Neural progenitor cell (in vitro differentiated cells): ENCODE measurements around the gene OR2A1. TPM values are rescaled to one million over a fixed set of nuclear protein-coding genes. Genes with fewer than 3 reads are reported as not detected.
"Not testable (repeated sequence)": the region's sequence is repeated elsewhere in the genome, so short reads cannot be mapped to it uniquely, and the experiment has no call there.

ENCODE experiments used
- DNase-seq: peaks from one replicate; pipeline ENCODE4 v3.0.0-alpha.2; 2016; ENCODE audit warnings: low spot score
- H2AFZ ChIP-seq: fragments of 200-600 bp; sonication (generic); replicated peaks from 2 replicates; pipeline ENCODE4 v1.6.1; 2016; ENCODE audit warnings: antibody characterized with exemption
- H3F3A ChIP-seq: fragments of 200-600 bp; sonication (generic); 2 replicates; pipeline ENCODE4 v1.6.1; 2016; ENCODE audit warnings: antibody characterized with exemption, low read depth
- H3K27ac ChIP-seq: fragments of 200-600 bp; sonication (generic); 2 replicates; pipeline ENCODE4 v1.5.1; 2016; ENCODE audit warnings: mild to moderate bottlenecking
- H3K27me3 ChIP-seq: fragments of 200-600 bp; sonication (generic); 2 replicates; pipeline ENCODE4 v1.6.1; 2016; ENCODE audit warnings: mild to moderate bottlenecking, moderate library complexity
- H3K36me3 ChIP-seq: fragments of 200-600 bp; sonication (generic); 2 replicates; pipeline ENCODE4 v1.5.1; 2016
- H3K4me1 ChIP-seq: fragments of 200-600 bp; sonication (generic); 2 replicates; pipeline ENCODE4 v1.6.1; 2016; ENCODE audit warnings: mixed run types
- H3K4me2 ChIP-seq: fragments of 200-600 bp; sonication (generic); 2 replicates; pipeline ENCODE4 v1.6.1; 2016
- H3K4me3 ChIP-seq: fragments of 200-600 bp; sonication (generic); 2 replicates; pipeline ENCODE4 v1.5.1; 2016
- H3K79me2 ChIP-seq: fragments of 200-600 bp; sonication (generic); 2 replicates; pipeline ENCODE4 v1.6.1; 2016; ENCODE audit warnings: low read depth
- H3K9ac ChIP-seq: fragments of 200-600 bp; sonication (generic); 2 replicates; pipeline ENCODE4 v1.6.1; 2016
- H3K9me3 ChIP-seq: fragments of 200-600 bp; sonication (generic); 2 replicates; pipeline ENCODE4 v1.5.1; 2016; ENCODE audit warnings: low read depth
- H4K20me1 ChIP-seq: fragments of 200-600 bp; sonication (generic); 2 replicates; pipeline ENCODE4 v1.6.1; 2016; ENCODE audit warnings: low read depth
- H3K27ac Mint-ChIP-seq: 3 replicates; pipeline ENCODE4 v1.8.0; 2021; ENCODE audit warnings: mixed read lengths
- H3K27me3 Mint-ChIP-seq: 2 replicates; pipeline ENCODE4 v1.8.0; 2022; ENCODE audit warnings: low read depth, mild to moderate bottlenecking, inconsistent platforms, moderate library complexity, mixed read lengths; ENCODE audit not compliant: insufficient read depth
- H3K36me3 Mint-ChIP-seq: 3 replicates; pipeline ENCODE4 v1.8.0; 2021; ENCODE audit warnings: mixed read lengths
- H3K4me1 Mint-ChIP-seq: 3 replicates; pipeline ENCODE4 v1.8.0; 2021; ENCODE audit warnings: mixed read lengths
- H3K4me3 Mint-ChIP-seq: 3 replicates; pipeline ENCODE4 v1.8.0; 2021; ENCODE audit warnings: mild to moderate bottlenecking, moderate library complexity, mixed read lengths
- H3K9me3 Mint-ChIP-seq: 3 replicates; pipeline ENCODE4 v1.8.0; 2020; ENCODE audit warnings: mixed read lengths
- total RNA-seq: library from RNA; depleted of rRNA; stranded (reverse); fragments of >200 nt; gene quantifications from 2 replicates; pipeline ENCODE4 v1.2.3, GENCODE V29; 2015; ENCODE audit warnings: low replicate concordance

OR2A1 gene
- total RNA-seq, 1 donor from 2014 or later: not detected

DNA sequence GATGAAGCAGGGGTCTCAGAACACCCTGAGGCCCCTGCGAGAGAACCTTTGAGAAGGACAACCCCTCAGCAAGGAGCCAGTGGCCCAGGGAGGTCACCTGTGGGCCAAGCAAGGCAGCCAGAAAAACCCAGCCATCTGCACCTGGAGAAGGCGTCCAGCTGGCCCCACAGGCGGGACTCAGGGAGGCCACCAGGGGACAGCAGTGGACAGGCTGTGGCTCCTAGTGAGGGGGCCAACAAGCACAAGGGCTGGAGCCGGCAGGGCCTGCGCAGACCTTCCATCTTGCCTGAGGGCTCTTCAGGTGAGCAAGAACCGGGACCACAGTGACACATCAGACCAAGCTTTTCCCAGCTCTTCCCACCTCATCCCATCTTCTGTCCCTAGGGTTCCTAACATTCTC lies 53.3 kb downstream of the OR2A1 start:
- H3K4me1 ChIP-seq, H3K36me3 ChIP-seq, H3K9me3 ChIP-seq, DNase-seq, H3K4me3 ChIP-seq, H3K4me1 Mint-ChIP-seq, H3K27ac ChIP-seq, H3F3A ChIP-seq, H3K9ac ChIP-seq, H3K27me3 ChIP-seq, H3K36me3 Mint-ChIP-seq, H3K9me3 Mint-ChIP-seq, H3K27me3 Mint-ChIP-seq, H2AFZ ChIP-seq, H3K4me2 ChIP-seq, H3K27ac Mint-ChIP-seq, H4K20me1 ChIP-seq, H3K4me3 Mint-ChIP-seq, H3K79me2 ChIP-seq: not testable (repeated sequence)

DNA sequence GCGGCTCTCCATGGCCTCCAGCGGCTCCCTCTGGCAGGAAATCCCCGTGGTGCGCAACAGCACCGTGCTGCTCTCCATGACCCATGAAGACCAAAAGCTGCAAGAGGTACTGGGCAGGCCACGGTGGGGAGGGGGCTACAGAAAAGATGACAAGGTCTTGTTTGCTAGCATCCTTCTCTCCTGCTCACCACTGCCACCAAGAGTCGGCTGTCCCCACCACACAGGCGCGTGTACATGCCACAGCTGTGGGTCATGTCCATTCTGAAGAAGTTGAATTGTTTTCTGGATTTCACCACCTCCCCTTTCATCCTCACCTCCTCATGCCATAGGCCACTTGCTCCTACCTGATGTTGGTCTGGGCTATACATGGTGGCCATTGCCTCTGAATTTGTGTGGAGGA lies 55.0 kb downstream of the OR2A1 start:
- not testable (repeated sequence) for H3K4me1 Mint-ChIP-seq, H3K27ac ChIP-seq, H3K27me3 ChIP-seq, H3F3A ChIP-seq, H3K27ac Mint-ChIP-seq, H3K4me3 ChIP-seq, H3K36me3 Mint-ChIP-seq, H4K20me1 ChIP-seq, H3K27me3 Mint-ChIP-seq, H3K9me3 ChIP-seq, H3K4me3 Mint-ChIP-seq, H3K9me3 Mint-ChIP-seq, H3K9ac ChIP-seq, H2AFZ ChIP-seq, DNase-seq, H3K79me2 ChIP-seq, H3K4me2 ChIP-seq, H3K4me1 ChIP-seq, H3K36me3 ChIP-seq

- not testable (repeated sequence) for H3K79me2 ChIP-seq, H3K4me3 ChIP-seq, H3K27me3 Mint-ChIP-seq, H3K9me3 ChIP-seq, H3F3A ChIP-seq, H3K9ac ChIP-seq, H3K27ac ChIP-seq, H3K9me3 Mint-ChIP-seq, H2AFZ ChIP-seq, DNase-seq, H3K36me3 Mint-ChIP-seq, H3K36me3 ChIP-seq, H3K4me1 ChIP-seq, H3K4me1 Mint-ChIP-seq, H3K4me3 Mint-ChIP-seq, H3K27me3 ChIP-seq, H3K27ac Mint-ChIP-seq, H3K4me2 ChIP-seq, H4K20me1 ChIP-seq
Measured at GRCh38 chr7:144369221-144369620, 57.0 kb downstream of the OR2A1 start.

Other genes with a start within 250 kb of the OR2A1 start
- gene OR2A25, start 242.6 kb upstream of the OR2A1 start, total RNA-seq: not detected in 2 replicates
- not detected in 2 replicates for gene OR2A12, start 226.1 kb upstream of the OR2A1 start, total RNA-seq
- gene OR2A2, start 202.8 kb upstream of the OR2A1 start, total RNA-seq: not detected in 2 replicates
- not detected in 2 replicates for gene OR2A14, start 189.2 kb upstream of the OR2A1 start, total RNA-seq
- 0.43 and 1.1 TPM in 2 replicates for gene CTAGE4, start 129.0 kb upstream of the OR2A1 start, total RNA-seq
- 0.97 and 2.1 TPM in 2 replicates for gene ARHGEF35, start 116.6 kb upstream of the OR2A1 start, total RNA-seq
- 0.15 TPM in 1 of 2 replicates, not detected in the other for gene OR2A42, start 72.8 kb upstream of the OR2A1 start, total RNA-seq
- gene OR2A7, start 47.6 kb upstream of the OR2A1 start, total RNA-seq: 0.15 and 0.74 TPM in 2 replicates
- gene CTAGE8, start 43.1 kb upstream of the OR2A1 start, total RNA-seq: 0.50 and 1.8 TPM in 2 replicates
- 3.7 and 6.4 TPM in 2 replicates for gene ARHGEF5, start 43.0 kb downstream of the OR2A1 start, total RNA-seq
- not detected in 2 replicates for gene NOBOX, start 91.3 kb downstream of the OR2A1 start, total RNA-seq